Measurements from ENCODE around the gene SFT2D1. TPM values are rescaled to one million over a fixed set of nuclear protein-coding genes. Genes with fewer than 3 reads are reported as not detected.

The SFT2D1 gene
- total RNA-seq, 1 experiment from 2014 or later = 54.1 TPM

DNA sequence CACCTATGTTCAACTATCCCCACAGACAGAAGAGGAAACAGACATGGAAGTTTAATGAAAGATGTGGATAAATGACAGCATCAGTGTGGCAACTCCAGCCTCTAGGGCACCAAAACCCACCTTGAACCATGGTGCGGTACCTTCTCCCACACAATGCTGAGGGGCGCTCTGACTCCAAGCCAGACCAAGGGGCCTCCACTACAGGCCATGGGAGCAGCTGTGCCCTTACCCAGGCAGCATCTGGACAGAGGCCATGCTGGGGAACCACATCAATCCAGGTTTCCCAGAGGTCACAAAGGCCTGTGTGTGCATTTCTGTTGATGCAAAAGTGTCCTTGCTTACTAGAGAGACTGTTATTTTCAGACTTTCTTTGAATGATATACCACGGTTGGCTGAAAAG, 38.2 kb downstream of the SFT2D1 start:
- Histone ChIP-seq H3K36me3 (ENCODE audit: control insufficient read depth, insufficient read depth, low read length) (no peaks in the 10 kb centered on the region), H3K27me3 (ENCODE audit: control insufficient read depth, insufficient read depth, low read length) (peaks cover 8% of the 10 kb centered on the region), H3K9me3 (ENCODE audit: control insufficient read depth, insufficient read depth, low read depth, low read length) (no peaks in the 10 kb centered on the region), H3K27ac (ENCODE audit: low read length) (no peak overlapping the region), H3K4me3 (ENCODE audit: low read depth in 2 of 2, low read length in 2 of 2) (no peak overlapping the region), H3K4me1 (ENCODE audit: control insufficient read depth, insufficient read depth, low read length) (no peaks in the 10 kb centered on the region)
- ChIA-PET CTCF (no interaction called here), POLR2A (no interaction called here)
- ATAC-seq (no peak), DNase-seq (ENCODE audit: low read depth, low spot score) (no peak)
- no peak for TF ChIP-seq POLR2AphosphoS5 (IDR thresholded peaks at IDR 0.05; ENCODE audit: low read depth, low read length)
- TF ChIP-seq SIN3A (IDR thresholded peaks at IDR 0.05; ENCODE audit: borderline replicate concordance, insufficient read depth, low read depth, low read length) = no peak
- TF ChIP-seq, protein P1, sequence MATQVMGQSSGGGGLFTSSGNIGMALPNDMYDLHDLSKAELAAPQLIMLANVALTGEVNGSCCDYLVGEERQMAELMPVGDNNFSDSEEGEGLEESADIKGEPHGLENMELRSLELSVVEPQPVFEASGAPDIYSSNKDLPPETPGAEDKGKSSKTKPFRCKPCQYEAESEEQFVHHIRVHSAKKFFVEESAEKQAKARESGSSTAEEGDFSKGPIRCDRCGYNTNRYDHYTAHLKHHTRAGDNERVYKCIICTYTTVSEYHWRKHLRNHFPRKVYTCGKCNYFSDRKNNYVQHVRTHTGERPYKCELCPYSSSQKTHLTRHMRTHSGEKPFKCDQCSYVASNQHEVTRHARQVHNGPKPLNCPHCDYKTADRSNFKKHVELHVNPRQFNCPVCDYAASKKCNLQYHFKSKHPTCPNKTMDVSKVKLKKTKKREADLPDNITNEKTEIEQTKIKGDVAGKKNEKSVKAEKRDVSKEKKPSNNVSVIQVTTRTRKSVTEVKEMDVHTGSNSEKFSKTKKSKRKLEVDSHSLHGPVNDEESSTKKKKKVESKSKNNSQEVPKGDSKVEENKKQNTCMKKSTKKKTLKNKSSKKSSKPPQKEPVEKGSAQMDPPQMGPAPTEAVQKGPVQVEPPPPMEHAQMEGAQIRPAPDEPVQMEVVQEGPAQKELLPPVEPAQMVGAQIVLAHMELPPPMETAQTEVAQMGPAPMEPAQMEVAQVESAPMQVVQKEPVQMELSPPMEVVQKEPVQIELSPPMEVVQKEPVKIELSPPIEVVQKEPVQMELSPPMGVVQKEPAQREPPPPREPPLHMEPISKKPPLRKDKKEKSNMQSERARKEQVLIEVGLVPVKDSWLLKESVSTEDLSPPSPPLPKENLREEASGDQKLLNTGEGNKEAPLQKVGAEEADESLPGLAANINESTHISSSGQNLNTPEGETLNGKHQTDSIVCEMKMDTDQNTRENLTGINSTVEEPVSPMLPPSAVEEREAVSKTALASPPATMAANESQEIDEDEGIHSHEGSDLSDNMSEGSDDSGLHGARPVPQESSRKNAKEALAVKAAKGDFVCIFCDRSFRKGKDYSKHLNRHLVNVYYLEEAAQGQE (IDR thresholded peaks at IDR 0.05; ENCODE audit: insufficient read depth in 1 of 2, low read depth in 2 of 2, low read length in 1 of 2) = no peak
- no peak for TF ChIP-seq TCF7L2 (IDR thresholded peaks at IDR 0.05; ENCODE audit: low read depth, low read length)
- TF ChIP-seq, protein P2, sequence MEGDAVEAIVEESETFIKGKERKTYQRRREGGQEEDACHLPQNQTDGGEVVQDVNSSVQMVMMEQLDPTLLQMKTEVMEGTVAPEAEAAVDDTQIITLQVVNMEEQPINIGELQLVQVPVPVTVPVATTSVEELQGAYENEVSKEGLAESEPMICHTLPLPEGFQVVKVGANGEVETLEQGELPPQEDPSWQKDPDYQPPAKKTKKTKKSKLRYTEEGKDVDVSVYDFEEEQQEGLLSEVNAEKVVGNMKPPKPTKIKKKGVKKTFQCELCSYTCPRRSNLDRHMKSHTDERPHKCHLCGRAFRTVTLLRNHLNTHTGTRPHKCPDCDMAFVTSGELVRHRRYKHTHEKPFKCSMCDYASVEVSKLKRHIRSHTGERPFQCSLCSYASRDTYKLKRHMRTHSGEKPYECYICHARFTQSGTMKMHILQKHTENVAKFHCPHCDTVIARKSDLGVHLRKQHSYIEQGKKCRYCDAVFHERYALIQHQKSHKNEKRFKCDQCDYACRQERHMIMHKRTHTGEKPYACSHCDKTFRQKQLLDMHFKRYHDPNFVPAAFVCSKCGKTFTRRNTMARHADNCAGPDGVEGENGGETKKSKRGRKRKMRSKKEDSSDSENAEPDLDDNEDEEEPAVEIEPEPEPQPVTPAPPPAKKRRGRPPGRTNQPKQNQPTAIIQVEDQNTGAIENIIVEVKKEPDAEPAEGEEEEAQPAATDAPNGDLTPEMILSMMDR (IDR thresholded peaks at IDR 0.05) = no peak
- intact Hi-C loops (cut with micrococcal nuclease; ENCODE audit: unreplicated experiment) = no loop called here
- BruUV-seq (replicated peaks) = no TSS peak
- in situ Hi-C loops (cut with HindIII; ENCODE audit: low pct_unique_long_range_greater_than_20kb, low sequenced_read_pairs) = no loop called here

DNA sequence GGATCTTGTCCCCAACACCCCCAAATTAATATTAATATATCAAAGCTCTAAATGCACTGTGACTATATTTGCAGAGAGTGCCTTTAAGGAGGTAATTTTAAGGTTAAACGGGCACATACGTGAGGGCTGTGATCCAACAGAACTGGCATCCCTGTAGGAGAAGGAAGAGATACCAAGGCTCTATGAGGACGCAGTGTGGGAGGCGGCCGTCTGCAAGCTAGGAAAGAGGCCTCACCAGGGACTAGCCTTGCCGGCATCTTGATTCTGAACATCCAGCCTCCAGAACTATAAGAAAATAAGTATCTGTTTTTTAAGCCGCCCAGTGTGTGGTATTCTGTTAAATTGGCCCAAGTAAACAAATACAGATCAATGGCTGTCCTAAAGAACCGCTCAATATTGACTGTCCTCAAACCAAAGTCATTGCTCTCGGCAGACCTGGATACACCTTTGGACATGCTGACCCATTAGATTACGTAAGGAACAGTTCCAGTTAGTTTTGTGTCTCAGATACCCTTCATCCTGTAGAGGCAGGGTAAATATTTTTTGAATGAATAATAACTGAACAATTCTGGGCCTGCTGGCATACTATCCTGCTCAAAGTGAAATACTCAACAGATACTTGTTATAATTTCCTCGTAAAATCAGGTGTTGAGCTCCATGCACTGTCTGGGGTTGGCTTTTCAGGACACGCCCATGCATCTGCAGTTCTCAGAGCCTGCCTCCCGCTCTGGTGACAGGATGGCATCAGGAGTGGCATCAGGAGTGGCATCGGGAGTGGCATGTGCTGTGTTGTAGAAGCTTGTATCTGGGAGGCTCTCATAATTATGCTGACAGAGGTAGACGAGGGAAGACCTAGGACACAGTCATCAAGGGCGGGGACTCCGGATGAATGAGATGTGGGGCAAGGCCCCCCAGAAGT, 40.5 kb downstream of the SFT2D1 start:
- H3K27me3 ChIP-seq (ENCODE audit: control insufficient read depth, insufficient read depth, low read length) = peaks cover 10% of the 10 kb centered on the region
- no peak for DNase-seq (ENCODE audit: low read depth, low spot score)
- TF ChIP-seq, protein P1 (IDR thresholded peaks at IDR 0.05; ENCODE audit: insufficient read depth in 1 of 2, low read depth in 2 of 2, low read length in 1 of 2) = no peak
- no peak for TF ChIP-seq TCF7L2 (IDR thresholded peaks at IDR 0.05; ENCODE audit: low read depth, low read length)
- TF ChIP-seq POLR2AphosphoS5 (IDR thresholded peaks at IDR 0.05; ENCODE audit: low read depth, low read length) = no peak
- no peak for TF ChIP-seq SIN3A (IDR thresholded peaks at IDR 0.05; ENCODE audit: borderline replicate concordance, insufficient read depth, low read depth, low read length)
- TF ChIP-seq, protein P2 (IDR thresholded peaks at IDR 0.05) = no peak
- ATAC-seq = no peak
- H3K9me3 ChIP-seq (ENCODE audit: control insufficient read depth, insufficient read depth, low read depth, low read length) = no peaks in the 10 kb centered on the region
- no TSS peak for BruUV-seq (replicated peaks)
- intact Hi-C loops (cut with micrococcal nuclease; ENCODE audit: unreplicated experiment) (no loop called here), in situ Hi-C loops (cut with HindIII; ENCODE audit: low pct_unique_long_range_greater_than_20kb, low sequenced_read_pairs) (no loop called here)
- ChIA-PET POLR2A (no interaction called here), CTCF (no interaction called here)
- no peaks in the 10 kb centered on the region for H3K4me1 ChIP-seq (ENCODE audit: control insufficient read depth, insufficient read depth, low read length)
- no peak overlapping the region for H3K4me3 ChIP-seq (ENCODE audit: low read depth in 2 of 2, low read length in 2 of 2)
- H3K36me3 ChIP-seq (ENCODE audit: control insufficient read depth, insufficient read depth, low read length) = no peaks in the 10 kb centered on the region
- H3K27ac ChIP-seq (ENCODE audit: low read length) = no peak overlapping the region

Measured in Panc1 (cell line).